ENCODE results near the gene GPC5. TPM values are rescaled to one million over a fixed set of nuclear protein-coding genes. Genes with fewer than 3 reads are reported as not detected.

GPC5 gene
- polyA plus RNA-seq, 2 of the 4 experiments (the other 2 are of a cell fraction) = not detected

- no peak for TF ChIP-seq CTCF (IDR thresholded peaks at IDR 0.05)
- no peak for TF ChIP-seq JUNB (IDR thresholded peaks at IDR 0.05)
- no peak for TF ChIP-seq RNF2 (IDR thresholded peaks at IDR 0.05; ENCODE audit: borderline replicate concordance, low read depth)
- no peak for TF ChIP-seq NR3C1 (IDR thresholded peaks at IDR 0.05)
- TF ChIP-seq EHF (CRISPR knock-in tag; IDR thresholded peaks at IDR 0.05) = no peak
- TF ChIP-seq HMGXB4 (CRISPR knock-in tag; IDR thresholded peaks at IDR 0.05; ENCODE audit: borderline replicate concordance) = no peak
- TF ChIP-seq FOSB (CRISPR knock-in tag; IDR thresholded peaks at IDR 0.05) = no peak
Observed at GRCh38 chr13:92259046-92259445, 860.6 kb downstream of the GPC5 start (continued).

GRCh38 chr13:92259523-92259922, 861.1 kb downstream of the GPC5 start:
- H3K4me1 ChIP-seq = no peaks in the 10 kb centered on the region
- ATAC-seq (no peak), FAIRE-seq (no peak), DNase-seq (ENCODE audit: low read depth in 1 of 2, low spot score in 1 of 2) (no peak)
- 0% methylated on average over 1 of the region's 1 CpG for WGBS (ENCODE audit: missing lambda C conversion rate)
- no peak overlapping the region for H3K27ac ChIP-seq
- POLR2A ChIA-PET = no interaction called here
- CTCF ChIA-PET = no interaction called here
- H3K4me2 ChIP-seq = no peak overlapping the region
- H3K4me3 ChIP-seq = no peak overlapping the region
- no peaks in the 10 kb centered on the region for H3K9me3 ChIP-seq
- no peak for TF ChIP-seq MAX (IDR thresholded peaks at IDR 0.05)
- TF ChIP-seq SMC3 (IDR thresholded peaks at IDR 0.05) = no peak
- TF ChIP-seq GATA3 (IDR thresholded peaks at IDR 0.05; ENCODE audit: borderline replicate concordance) = no peak
- no peak for TF ChIP-seq RNF2 (IDR thresholded peaks at IDR 0.05; ENCODE audit: borderline replicate concordance, low read depth)
- no peak for TF ChIP-seq ATOH8 (CRISPR knock-in tag; IDR thresholded peaks at IDR 0.05; ENCODE audit: low read depth)
- TF ChIP-seq CBX8 (IDR thresholded peaks at IDR 0.05) = no peak
- no peak for TF ChIP-seq JUNB (IDR thresholded peaks at IDR 0.05)
- no peak for TF ChIP-seq NPAS2 (CRISPR knock-in tag; IDR thresholded peaks at IDR 0.05; ENCODE audit: borderline replicate concordance)
- TF ChIP-seq KDM1A (IDR thresholded peaks at IDR 0.05; ENCODE audit: low read depth) = no peak
- no peak for TF ChIP-seq MYC (IDR thresholded peaks at IDR 0.05; ENCODE audit: borderline replicate concordance, low read length)
- no peak for TF ChIP-seq CEBPB (IDR thresholded peaks at IDR 0.05)
- TF ChIP-seq CBX2 (IDR thresholded peaks at IDR 0.05; ENCODE audit: borderline replicate concordance, low read depth) = no peak
- TF ChIP-seq POLR2AphosphoS2 (conservative IDR thresholded peaks at IDR 0.05; ENCODE audit: low read length) = no peak
- no peak for TF ChIP-seq CTCF (IDR thresholded peaks at IDR 0.05)
- no peak for TF ChIP-seq FOXS1 (CRISPR knock-in tag; IDR thresholded peaks at IDR 0.05)
- no peak for TF ChIP-seq RFX5 (IDR thresholded peaks at IDR 0.05)

Measured in A549 (cell line).